Adrenal gland (tissue), 12 donors: Measurements from ENCODE around the gene LEF1. TPM values are rescaled to one million over a fixed set of nuclear protein-coding genes. Genes with fewer than 3 reads are reported as not detected.

Experiments
- DNase-seq, 7 donors: peaks; one replicate each; pipeline ENCODE4 v3.0.0-alpha.2; 2019 to 2020
- H3K27ac ChIP-seq, 5 donors: fragments of 200-600 bp; sonication (generic) in 4 of 5; 1 replicate in 3 of 5; 2 replicates in 2 of 5; pipeline versions ENCODE4 v1.5.1 to v1.8.0; 2016 to 2020; ENCODE audit warnings: mild to moderate bottlenecking in 1 of 5
- H3K27me3 ChIP-seq: fragments of 200-600 bp; 2 replicates; pipeline ENCODE4 v1.8.0; 2021
- H3K36me3 ChIP-seq, 2 donors: fragments of 200-600 bp; replicated peaks in 1 of 2; 1 replicate in 1 of 2; 2 replicates in 1 of 2; pipeline versions ENCODE4 v1.5.1 to v1.8.0; 2018 to 2022
- H3K4me1 ChIP-seq, 2 donors: fragments of 200-600 bp; replicated peaks in 1 of 2; 1 replicate in 1 of 2; 2 replicates in 1 of 2; pipeline versions ENCODE4 v1.5.1 to v1.8.0; 2018 to 2021
- H3K4me3 ChIP-seq, 4 donors: fragments of 200-600 bp; sonication (generic) in 3 of 4; one replicate each; pipeline ENCODE4 v1.5.1; 2016 to 2018
- H3K9me3 ChIP-seq, 3 donors: fragments of 200-600 bp; sonication (generic) in 1 of 3; replicated peaks in 1 of 3; 1 replicate in 2 of 3; 2 replicates in 1 of 3; pipeline versions ENCODE4 v1.5.1 to v1.8.0; 2016 to 2021
- CTCF ChIP-seq, 6 experiments: fragments of 450-650 bp in 4 of 6; fragments of 200-600 bp in 2 of 6; sonication (generic) in 1 of 6; IDR thresholded peaks; 1 replicate in 5 of 6; 2 replicates in 1 of 6; pipeline versions ENCODE4 v1.5.1 to v1.8.0; 2016 to 2021; ENCODE audit warnings: antibody characterized with exemption in 6 of 6, mild to moderate bottlenecking in 2 of 6, moderate library complexity in 1 of 6
- POLR2A ChIP-seq, 2 donors: fragments of 450-650 bp; IDR thresholded peaks; one replicate each; pipeline ENCODE4 v1.6.1; 2017; ENCODE audit warnings: antibody characterized with exemption in 2 of 2, mild to moderate bottlenecking in 2 of 2, moderate library complexity in 1 of 2
- WGBS, 4 donors: extraction: QIAGEN DNeasy Blood & Tissue Kit in 2 of 4; methylation state at CpG; one replicate each; pipeline versions ENCODE4 v1.1.5 to v1.1.7; 2013 to 2017; 5-methylcytosine and 5-hydroxymethylcytosine counted together
- intact Hi-C, 2 donors: fragments of 100-400 bp; cut with DNase I; formaldehyde crosslinking; loops; one replicate each; pipeline versions ENCODE4 v1.14.1 to v1.15.0; 2022 to 2023
- polyA plus RNA-seq, 3 donors: library from polyadenylated mRNA; stranded (reverse); fragments of 200-250 nt in 2 of 3; fragments of 350-450 nt in 1 of 3; fragmentation: Illumina TruSeq in 1 of 3; extraction: RNeasy Lipid Tissue Mini Kit (QIAGEN cat#74804) in 1 of 3; gene quantifications; one replicate each; pipeline ENCODE4 v1.2.3, GENCODE V29; 2013 to 2014
- total RNA-seq, 9 donors: library from RNA; depleted of rRNA in 4 of 9; stranded (reverse); fragments of >200 nt in 4 of 9; fragments of 120-200 nt in 1 of 9; fragmentation: NEBNext Ultra II Directional in 1 of 9; extraction: Animal tissue kit (Norgen Biotek cat#: 25700) in 1 of 9; gene quantifications; one replicate each; pipeline versions ENCODE4 v1.1.0 to v1.2.4, GENCODE V29; 2013 to 2023
- donor health status: healthy with polysubstance abuse.
- donor health status: Bipolar disorder and iron deficiency.
- donor health status: DM: yes; HTN: yes; CAD: no.
- donor health status: DM: no; HTN: no; CAD: no.
- donor health status: DM: no; HTN: no; CAD: no.
- donor health status: DM: yes; HTN: yes; CAD: no.

LEF1 gene
- total and polyA plus RNA-seq, 12 donors = 6.1 to 78.2 (median 41.5) TPM

GRCh38 chr4:108007984-108008383, 160.7 kb downstream of the LEF1 start:
- Histone ChIP-seq H3K9me3 (no peaks in the 10 kb centered on the region), H3K27ac (peak overlapping the region in 1 of 5 donors; percentile 14), H3K4me3 (no peak overlapping the region), H3K4me1 (peaks cover 0 to 18% of the 10 kb centered on the region in 2 donors), H3K36me3 (no peaks in the 10 kb centered on the region), H3K27me3 (no peaks in the 10 kb centered on the region)
- 39 to 63% (median 53%) methylated on average over 7 of the region's 7 CpGs for WGBS, 4 donors
- peak in 6 of 7 donors; percentile 30 to 64 (median 56) for DNase-seq
- intact Hi-C loops = no loop called here
- TF ChIP-seq CTCF (IDR thresholded peaks at IDR 0.05) (no peak), POLR2A (IDR thresholded peaks at IDR 0.05) (no peak)

GRCh38 chr4:108006361-108006760, 162.4 kb downstream of the LEF1 start:
- Histone ChIP-seq H3K4me1 (peaks cover 0 to 18% of the 10 kb centered on the region in 2 donors), H3K9me3 (no peaks in the 10 kb centered on the region), H3K27ac (no peak overlapping the region), H3K4me3 (no peak overlapping the region), H3K27me3 (no peaks in the 10 kb centered on the region), H3K36me3 (no peaks in the 10 kb centered on the region)
- intact Hi-C loops = no loop called here
- TF ChIP-seq CTCF (IDR thresholded peaks at IDR 0.05) (no peak), POLR2A (IDR thresholded peaks at IDR 0.05) (no peak)
- DNase-seq = no peak

GRCh38 chr4:108005807-108006206, 162.9 kb downstream of the LEF1 start:
- H3K27ac ChIP-seq = no peak overlapping the region
- H3K9me3 ChIP-seq = no peaks in the 10 kb centered on the region
- TF ChIP-seq CTCF (IDR thresholded peaks at IDR 0.05) (no peak), POLR2A (IDR thresholded peaks at IDR 0.05) (no peak)
- no peaks in the 10 kb centered on the region for H3K36me3 ChIP-seq
- no peaks in the 10 kb centered on the region for H3K27me3 ChIP-seq
- DNase-seq = no peak
- no peak overlapping the region for H3K4me3 ChIP-seq
- intact Hi-C loops = no loop called here
- peaks cover 0 to 18% of the 10 kb centered on the region in 2 donors for H3K4me1 ChIP-seq
- WGBS, 4 donors = 89 to 100% (median 96%) methylated on average over 1 of the region's 1 CpG

GRCh38 chr4:108004646-108005045, 164.1 kb downstream of the LEF1 start:
- WGBS, 4 donors = 90 to 100% (median 92%) methylated on average over 2 of the region's 2 CpGs
- Histone ChIP-seq H3K27ac (no peak overlapping the region), H3K9me3 (no peaks in the 10 kb centered on the region), H3K27me3 (no peaks in the 10 kb centered on the region), H3K36me3 (no peaks in the 10 kb centered on the region), H3K4me3 (no peak overlapping the region), H3K4me1 (peaks cover 0 to 18% of the 10 kb centered on the region in 2 donors)
- DNase-seq = no peak
- TF ChIP-seq CTCF (IDR thresholded peaks at IDR 0.05) (no peak), POLR2A (IDR thresholded peaks at IDR 0.05) (no peak)
- intact Hi-C loops = no loop called here
